Liver (tissue), 3 donors: Measurements from ENCODE around the gene PLTP.

ENCODE experiments used
- CTCF ChIP-seq: fragments of 150-350 bp; IDR thresholded peaks from 2 replicates; pipeline ENCODE4 v1.5.1; 2017; ENCODE audit warnings: improper control_type of control experiment, low read depth, low read length; ENCODE audit not compliant: missing input control
- JUND ChIP-seq, 2 donors: IDR thresholded peaks; 2 replicates each; pipeline ENCODE4 v1.6.1; 2016; ENCODE audit warnings: antibody characterized with exemption in 2 of 2
- RAD21 ChIP-seq, 2 donors: IDR thresholded peaks; 2 replicates each; pipeline ENCODE4 v1.6.1; 2016; ENCODE audit warnings: antibody characterized with exemption in 2 of 2, mild to moderate bottlenecking in 2 of 2
- RXRA ChIP-seq, 2 donors: IDR thresholded peaks; 2 replicates each; pipeline ENCODE4 v1.6.1; 2017 to 2018; ENCODE audit warnings: antibody characterized with exemption in 2 of 2, mild to moderate bottlenecking in 1 of 2
- TAF1 ChIP-seq: conservative IDR thresholded peaks from 2 replicates; pipeline ENCODE4 v1.6.1; 2016; ENCODE audit warnings: antibody characterized with exemption, mild to moderate bottlenecking
- YY1 ChIP-seq: IDR thresholded peaks from 2 replicates; pipeline ENCODE4 v1.6.1; 2016; ENCODE audit warnings: antibody characterized with exemption, mild to moderate bottlenecking
- donor health status: healthy.
- donor health status: healthy.

GRCh38 chr20:45953672-45954071, 41.7 kb upstream of the PLTP start:
- no peak for TF ChIP-seq RAD21 (IDR thresholded peaks at IDR 0.05)
- no peak for TF ChIP-seq JUND (IDR thresholded peaks at IDR 0.05)
- no peak for TF ChIP-seq CTCF
- TF ChIP-seq TAF1, result no peak
- no peak for TF ChIP-seq RXRA (IDR thresholded peaks at IDR 0.05)
- no peak for TF ChIP-seq YY1
